ENCODE measurements around the gene SNCAIP. TPM values are rescaled to one million over a fixed set of nuclear protein-coding genes. Genes with fewer than 3 reads are reported as not detected.

SNCAIP gene
- polyA plus RNA-seq, 1 experiment: 1.5 TPM

GRCh38 chr5:122457178-122457826, 145.3 kb downstream of the SNCAIP start:
- Histone ChIP-seq H3K36me3 (ENCODE audit: control insufficient read depth, insufficient read depth, low read length) (no peaks in the 10 kb centered on the region), H3K4me3 (ENCODE audit: low read depth, low read length) (no peak overlapping the region), H3K27me3 (ENCODE audit: control insufficient read depth, insufficient read depth, low read length) (no peaks in the 10 kb centered on the region)
- TF ChIP-seq, protein P1, sequence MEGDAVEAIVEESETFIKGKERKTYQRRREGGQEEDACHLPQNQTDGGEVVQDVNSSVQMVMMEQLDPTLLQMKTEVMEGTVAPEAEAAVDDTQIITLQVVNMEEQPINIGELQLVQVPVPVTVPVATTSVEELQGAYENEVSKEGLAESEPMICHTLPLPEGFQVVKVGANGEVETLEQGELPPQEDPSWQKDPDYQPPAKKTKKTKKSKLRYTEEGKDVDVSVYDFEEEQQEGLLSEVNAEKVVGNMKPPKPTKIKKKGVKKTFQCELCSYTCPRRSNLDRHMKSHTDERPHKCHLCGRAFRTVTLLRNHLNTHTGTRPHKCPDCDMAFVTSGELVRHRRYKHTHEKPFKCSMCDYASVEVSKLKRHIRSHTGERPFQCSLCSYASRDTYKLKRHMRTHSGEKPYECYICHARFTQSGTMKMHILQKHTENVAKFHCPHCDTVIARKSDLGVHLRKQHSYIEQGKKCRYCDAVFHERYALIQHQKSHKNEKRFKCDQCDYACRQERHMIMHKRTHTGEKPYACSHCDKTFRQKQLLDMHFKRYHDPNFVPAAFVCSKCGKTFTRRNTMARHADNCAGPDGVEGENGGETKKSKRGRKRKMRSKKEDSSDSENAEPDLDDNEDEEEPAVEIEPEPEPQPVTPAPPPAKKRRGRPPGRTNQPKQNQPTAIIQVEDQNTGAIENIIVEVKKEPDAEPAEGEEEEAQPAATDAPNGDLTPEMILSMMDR (IDR thresholded peaks at IDR 0.05; ENCODE audit: insufficient read depth, low read depth, low read length): no peak
- CTCF ChIA-PET: interaction anchor here (0.7 kb wide), 1 partner anchor 12 kb away, joined by 3 read pairs; no protein-coding TSS in a partner anchor
- POLR2A ChIA-PET: no interaction called here
- DNase-seq (ENCODE audit: low read depth): no peak

GRCh38 chr5:122458278-122458872, 146.3 kb downstream of the SNCAIP start:
- POLR2A ChIA-PET: no interaction called here
- no peak for DNase-seq (ENCODE audit: low read depth)
- CTCF ChIA-PET: interaction anchor here (0.6 to 1.6 kb wide), 5 partner anchors 11 to 320 kb away, joined by 3 read pairs; no protein-coding TSS in a partner anchor
- Histone ChIP-seq H3K36me3 (ENCODE audit: control insufficient read depth, insufficient read depth, low read length) (no peaks in the 10 kb centered on the region), H3K4me3 (ENCODE audit: low read depth, low read length) (no peak overlapping the region), H3K27me3 (ENCODE audit: control insufficient read depth, insufficient read depth, low read length) (no peaks in the 10 kb centered on the region)
- TF ChIP-seq, protein P1 (IDR thresholded peaks at IDR 0.05; ENCODE audit: insufficient read depth, low read depth, low read length): peak; percentile 51

GRCh38 chr5:122462486-122462885, 150.4 kb downstream of the SNCAIP start:
- no peak for DNase-seq (ENCODE audit: low read depth)
- CTCF ChIA-PET: interaction anchor here (0.8 to 2.1 kb wide), 4 partner anchors 10 to 266 kb away, joined by 3 to 5 read pairs (median 3); no protein-coding TSS in a partner anchor
- Histone ChIP-seq H3K4me3 (ENCODE audit: low read depth, low read length) (no peak overlapping the region), H3K27me3 (ENCODE audit: control insufficient read depth, insufficient read depth, low read length) (no peaks in the 10 kb centered on the region), H3K36me3 (ENCODE audit: control insufficient read depth, insufficient read depth, low read length) (no peaks in the 10 kb centered on the region)
- TF ChIP-seq, protein P1 (IDR thresholded peaks at IDR 0.05; ENCODE audit: insufficient read depth, low read depth, low read length): no peak
- POLR2A ChIA-PET: no interaction called here

DNA sequence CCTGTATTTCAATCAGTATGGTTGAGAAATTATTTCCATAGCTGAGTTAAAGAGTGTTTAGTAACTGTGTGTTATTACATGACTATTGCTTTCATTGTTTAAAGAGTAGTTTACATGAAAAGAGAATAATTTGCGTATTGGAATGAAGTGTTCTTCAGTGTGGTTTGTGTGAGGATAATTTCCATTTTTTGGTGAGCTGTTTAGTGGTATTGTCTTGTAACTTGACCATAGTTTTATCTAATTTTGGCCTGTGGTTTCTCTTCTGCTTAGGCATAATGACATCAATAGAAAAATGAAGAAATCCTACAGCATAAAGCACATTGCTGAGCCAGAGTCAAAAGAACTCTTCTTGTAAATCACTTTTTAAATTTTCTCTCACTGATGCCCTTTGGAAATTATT, 151.2 kb downstream of the SNCAIP start:
- no peak overlapping the region for H3K4me3 ChIP-seq (ENCODE audit: low read depth, low read length)
- TF ChIP-seq, protein P1 (IDR thresholded peaks at IDR 0.05; ENCODE audit: insufficient read depth, low read depth, low read length): no peak
- CTCF ChIA-PET: interaction anchor here (0.8 to 2.1 kb wide), 3 partner anchors 30 to 267 kb away, joined by 3 to 5 read pairs (median 3); no protein-coding TSS in a partner anchor
- peak; percentile 27 for DNase-seq (ENCODE audit: low read depth)
- no peaks in the 10 kb centered on the region for H3K36me3 ChIP-seq (ENCODE audit: control insufficient read depth, insufficient read depth, low read length)
- H3K27me3 ChIP-seq (ENCODE audit: control insufficient read depth, insufficient read depth, low read length): no peaks in the 10 kb centered on the region
- POLR2A ChIA-PET: no interaction called here

- DNase-seq (ENCODE audit: low read depth): no peak
- no peaks in the 10 kb centered on the region for H3K27me3 ChIP-seq (ENCODE audit: control insufficient read depth, insufficient read depth, low read length)
- TF ChIP-seq, protein P1 (IDR thresholded peaks at IDR 0.05; ENCODE audit: insufficient read depth, low read depth, low read length): no peak
- no peak overlapping the region for H3K4me3 ChIP-seq (ENCODE audit: low read depth, low read length)
- no peaks in the 10 kb centered on the region for H3K36me3 ChIP-seq (ENCODE audit: control insufficient read depth, insufficient read depth, low read length)
- ChIA-PET POLR2A (no interaction called here), CTCF (interaction anchor here (1.0 kb wide), 1 partner anchor 16 kb away, joined by 3 read pairs; no protein-coding TSS in a partner anchor)
These were observed 152.2 kb downstream of the SNCAIP start for GRCh38 chr5:122464191-122464590.

All from BJ (cell line).